NCI-H748 (cell line): Measurements from ENCODE around the gene PRKAA1.

Experiments used
- DNase-seq: peaks from one replicate; lab custom pipeline; 2025; ENCODE audit not compliant: unreplicated experiment; lab: John Stamatoyannopoulos, UW

Gene PRKAA1

GRCh38 chr5:40781843-40782409 is 16.2 kb downstream of the PRKAA1 start:
- DNase-seq = no peak

- DNase-seq = no peak
Observed at GRCh38 chr5:40780858-40781257, 17.3 kb downstream of the PRKAA1 start.

GRCh38 chr5:40780199-40780598 is 18.0 kb downstream of the PRKAA1 start:
- no peak for DNase-seq

- DNase-seq = no peak
Observed at GRCh38 chr5:40779561-40779960, 18.6 kb downstream of the PRKAA1 start.

- no peak for DNase-seq
Observed at GRCh38 chr5:40778133-40778532, 20.0 kb downstream of the PRKAA1 start.

GRCh38 chr5:40776658-40776977 is 21.6 kb downstream of the PRKAA1 start:
- no peak for DNase-seq

GRCh38 chr5:40775846-40776657 is 22.1 kb downstream of the PRKAA1 start:
- DNase-seq = no peak

GRCh38 chr5:40775085-40775845 is 22.9 kb downstream of the PRKAA1 start:
- DNase-seq = no peak

GRCh38 chr5:40774623-40775022 is 23.6 kb downstream of the PRKAA1 start:
- no peak for DNase-seq

- no peak for DNase-seq
Observed at GRCh38 chr5:40770764-40771163, 27.4 kb downstream of the PRKAA1 start.

GRCh38 chr5:40762705-40763104 is 35.5 kb downstream of the PRKAA1 start:
- DNase-seq = no peak

- DNase-seq = no peak
Observed at GRCh38 chr5:40757400-40757799, 40.8 kb downstream of the PRKAA1 start.

GRCh38 chr5:40755407-40756365 is 42.5 kb downstream of the PRKAA1 start, which contains the start of gene TTC33:
Gene TTC33, minus strand, starts transcription at chr5:40755961. Its CDS starts 8,943 bp downstream, at chr5:40747018.
- DNase-seq = peak; percentile 100

GRCh38 chr5:40755093-40755406 is 43.1 kb downstream of the PRKAA1 start:
- DNase-seq = peak; percentile 90

- no peak for DNase-seq
Observed at GRCh38 chr5:40754381-40755092, 43.6 kb downstream of the PRKAA1 start.

GRCh38 chr5:40746703-40747102 is 51.5 kb downstream of the PRKAA1 start:
- no peak for DNase-seq

- no peak for DNase-seq
Observed at GRCh38 chr5:40743771-40744170, 54.4 kb downstream of the PRKAA1 start.

GRCh38 chr5:40738502-40738901 is 59.7 kb downstream of the PRKAA1 start:
- no peak for DNase-seq

GRCh38 chr5:40736103-40736875 is 61.9 kb downstream of the PRKAA1 start:
- peak; percentile 70 for DNase-seq

GRCh38 chr5:40735609-40736008 is 62.6 kb downstream of the PRKAA1 start:
- DNase-seq = no peak
